Gastroesophageal sphincter (tissue), 3 donors: ENCODE data around the gene LIMCH1.

Experiments
- EP300 ChIP-seq: sonication (generic); formaldehyde crosslinking; IDR thresholded peaks from one replicate; pipeline ENCODE4 v1.6.1; 2017; ENCODE audit warnings: antibody characterized with exemption, mild to moderate bottlenecking
- POLR2A ChIP-seq, 2 donors: fragments of 450-650 bp; IDR thresholded peaks; one replicate each; pipeline ENCODE4 v1.6.1; 2017; ENCODE audit warnings: antibody characterized with exemption in 2 of 2, mild to moderate bottlenecking in 2 of 2, moderate library complexity in 1 of 2
- POLR2AphosphoS5 ChIP-seq: sonication (generic); formaldehyde crosslinking; IDR thresholded peaks from one replicate; pipeline ENCODE4 v1.6.1; 2017; ENCODE audit warnings: antibody characterized with exemption
- TF ChIP-seq, protein P1 (sequence below), 4 experiments: fragments of 200-600 bp in 2 of 4; fragments of 450-650 bp in 2 of 4; sonication (generic) in 1 of 4; IDR thresholded peaks; one replicate each; pipeline ENCODE4 v1.5.1; 2017 to 2019; ENCODE audit warnings: antibody characterized with exemption in 4 of 4, mild to moderate bottlenecking in 2 of 4, moderate library complexity in 2 of 4

DNA sequence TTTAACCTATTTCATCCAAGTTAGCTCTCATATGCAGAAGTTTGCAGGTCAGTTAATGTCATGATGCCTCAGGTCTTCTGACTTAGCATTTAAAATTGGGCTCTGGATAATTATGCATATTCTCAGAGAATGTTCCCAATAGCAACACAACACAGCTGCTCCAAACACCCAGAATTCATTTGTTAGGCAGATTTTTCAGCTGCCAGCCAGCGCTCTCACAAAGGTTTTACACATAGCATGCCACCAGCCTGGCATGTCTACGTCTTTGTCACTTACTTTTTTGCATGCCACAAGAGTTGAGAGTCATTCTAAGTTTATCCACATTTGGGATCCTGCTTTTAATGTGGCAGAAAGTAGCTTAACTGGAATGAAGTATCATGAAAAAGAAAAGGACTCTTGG lies 84.8 kb downstream of the LIMCH1 start:
- no peak for TF ChIP-seq POLR2AphosphoS5
- TF ChIP-seq, protein P1, sequence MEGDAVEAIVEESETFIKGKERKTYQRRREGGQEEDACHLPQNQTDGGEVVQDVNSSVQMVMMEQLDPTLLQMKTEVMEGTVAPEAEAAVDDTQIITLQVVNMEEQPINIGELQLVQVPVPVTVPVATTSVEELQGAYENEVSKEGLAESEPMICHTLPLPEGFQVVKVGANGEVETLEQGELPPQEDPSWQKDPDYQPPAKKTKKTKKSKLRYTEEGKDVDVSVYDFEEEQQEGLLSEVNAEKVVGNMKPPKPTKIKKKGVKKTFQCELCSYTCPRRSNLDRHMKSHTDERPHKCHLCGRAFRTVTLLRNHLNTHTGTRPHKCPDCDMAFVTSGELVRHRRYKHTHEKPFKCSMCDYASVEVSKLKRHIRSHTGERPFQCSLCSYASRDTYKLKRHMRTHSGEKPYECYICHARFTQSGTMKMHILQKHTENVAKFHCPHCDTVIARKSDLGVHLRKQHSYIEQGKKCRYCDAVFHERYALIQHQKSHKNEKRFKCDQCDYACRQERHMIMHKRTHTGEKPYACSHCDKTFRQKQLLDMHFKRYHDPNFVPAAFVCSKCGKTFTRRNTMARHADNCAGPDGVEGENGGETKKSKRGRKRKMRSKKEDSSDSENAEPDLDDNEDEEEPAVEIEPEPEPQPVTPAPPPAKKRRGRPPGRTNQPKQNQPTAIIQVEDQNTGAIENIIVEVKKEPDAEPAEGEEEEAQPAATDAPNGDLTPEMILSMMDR (IDR thresholded peaks at IDR 0.05), result no peak
- no peak for TF ChIP-seq POLR2A (IDR thresholded peaks at IDR 0.05)
- TF ChIP-seq EP300, result no peak
